ENCODE measurements around the gene PAXIP1.
"Not testable (repeated sequence)": the region's sequence is repeated elsewhere in the genome, so short reads cannot be mapped to it uniquely, and the experiment has no call there.

The PAXIP1 gene

GRCh38 chr7:155003092-155003375 lies at the start of gene PAXIP1:
TSS of gene PAXIP1 (minus strand) at chr7:155003124. CDS start at chr7:155002929, 195 bp downstream.
- DNase-seq: peak; percentile 27

GRCh38 chr7:155051355-155051754 lies 48.4 kb upstream of the PAXIP1 start:
- DNase-seq: no peak

GRCh38 chr7:155048006-155048405 lies 45.1 kb upstream of the PAXIP1 start:
- no peak for DNase-seq

GRCh38 chr7:155043756-155044155 lies 40.8 kb upstream of the PAXIP1 start:
- DNase-seq: no peak

GRCh38 chr7:155038335-155038734 lies 35.4 kb upstream of the PAXIP1 start:
- DNase-seq: no peak

- not testable (repeated sequence) for DNase-seq
Observed at GRCh38 chr7:155034495-155034894, 31.6 kb upstream of the PAXIP1 start.

GRCh38 chr7:155032978-155033377 lies 30.1 kb upstream of the PAXIP1 start:
- no peak for DNase-seq

- DNase-seq: no peak
Observed at GRCh38 chr7:155027879-155028278, 25.0 kb upstream of the PAXIP1 start.

GRCh38 chr7:155021699-155022145 lies 18.8 kb upstream of the PAXIP1 start:
- no peak for DNase-seq

GRCh38 chr7:155020996-155021395 lies 18.1 kb upstream of the PAXIP1 start:
- no peak for DNase-seq

GRCh38 chr7:155017834-155018233 lies 14.9 kb upstream of the PAXIP1 start:
- DNase-seq: no peak

- DNase-seq: no peak
Observed at GRCh38 chr7:155011086-155011485, 8.2 kb upstream of the PAXIP1 start.

GRCh38 chr7:155009570-155010157 lies 6.7 kb upstream of the PAXIP1 start:
- no peak for DNase-seq

- DNase-seq: no peak
Observed at GRCh38 chr7:155007947-155008346, 5.0 kb upstream of the PAXIP1 start.

GRCh38 chr7:155003376-155004214 lies 671 bp upstream of the PAXIP1 start:
- peak; percentile 56 for DNase-seq

GRCh38 chr7:155002411-155003091 lies 373 bp downstream of the PAXIP1 start:
- no peak for DNase-seq

GRCh38 chr7:155001756-155002410 lies 1.0 kb downstream of the PAXIP1 start:
- DNase-seq: no peak

GRCh38 chr7:155000795-155001194 lies 2.1 kb downstream of the PAXIP1 start:
- no peak for DNase-seq

- DNase-seq: no peak
Observed at GRCh38 chr7:154998481-154998880, 4.4 kb downstream of the PAXIP1 start.

- no peak for DNase-seq
Observed at GRCh38 chr7:154997840-154998370, 5.0 kb downstream of the PAXIP1 start.

- DNase-seq: no peak
Observed at GRCh38 chr7:154996756-154997155, 6.2 kb downstream of the PAXIP1 start.

GRCh38 chr7:154996101-154996500 lies 6.8 kb downstream of the PAXIP1 start:
- DNase-seq: no peak

GRCh38 chr7:154994996-154995395 lies 7.9 kb downstream of the PAXIP1 start:
- DNase-seq: no peak

Measured in NCI-H1694 treated with DMSO at 0.1 percent for 48 hours (cell line).